Fibroblast of skin of scalp (primary cell): ENCODE results near the gene ZC3H14.

ENCODE experiments used
- DNase-seq: peaks from one replicate; pipeline ENCODE4 v3.0.0-alpha.2; 2013

Gene ZC3H14

DNA sequence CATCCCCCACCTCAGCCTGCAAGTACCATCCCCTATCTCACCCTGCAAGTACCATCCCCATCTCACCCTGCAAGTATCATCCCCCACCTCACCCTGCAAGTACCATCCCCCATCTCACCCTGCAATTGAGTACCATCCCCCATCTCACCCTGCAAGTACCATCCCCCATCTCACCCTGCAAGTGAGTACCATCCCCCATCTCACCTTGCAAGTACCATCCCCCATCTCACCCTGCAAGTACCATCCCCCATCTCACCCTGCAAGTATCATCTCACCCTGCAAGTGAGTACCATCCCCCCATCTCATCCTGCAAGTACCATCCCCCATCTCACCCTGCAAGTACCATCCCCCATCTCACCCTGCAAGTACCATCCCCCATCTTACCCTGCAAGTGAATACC is 45.0 kb downstream of the ZC3H14 start:
- DNase-seq = no peak

DNA sequence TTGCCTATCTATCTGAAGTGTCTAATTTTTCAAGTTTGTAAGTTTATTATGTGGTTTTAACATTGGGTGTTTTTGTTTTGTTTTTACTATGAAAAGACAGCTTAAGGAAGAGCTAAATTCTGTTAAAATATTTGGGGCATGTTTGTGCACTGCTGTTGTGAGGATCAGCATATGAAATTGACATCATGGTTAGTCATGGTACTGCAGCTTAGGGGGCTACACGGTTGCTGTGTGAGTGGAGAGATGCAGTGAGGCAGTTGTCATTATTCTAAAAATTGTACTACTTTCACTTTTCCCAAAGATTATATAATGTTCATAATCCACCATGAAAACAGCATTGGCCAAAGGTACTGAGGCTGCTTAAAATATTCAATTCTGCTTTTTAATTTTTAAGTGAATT is 49.0 kb downstream of the ZC3H14 start:
- peak; percentile 8 for DNase-seq

DNA sequence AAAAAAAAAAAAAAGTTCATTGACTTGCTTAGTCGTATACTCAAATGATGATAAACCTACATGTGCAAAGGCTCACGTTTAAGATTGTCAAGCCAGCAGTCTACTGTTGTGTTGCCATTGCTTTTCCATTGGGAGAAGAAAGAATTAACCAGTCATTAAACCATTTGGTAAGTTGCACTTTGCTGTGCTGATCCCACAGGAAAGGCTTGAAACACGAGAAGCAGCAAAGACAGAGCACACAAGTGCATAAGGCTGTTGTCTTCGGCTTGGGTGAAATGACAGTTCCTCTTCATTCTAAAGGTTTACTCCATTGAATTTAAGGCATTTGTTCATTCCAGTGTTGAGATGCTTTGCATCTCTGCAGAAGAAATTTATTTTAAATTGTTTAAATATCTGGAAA is 50.1 kb downstream of the ZC3H14 start:
- DNase-seq = no peak

DNA sequence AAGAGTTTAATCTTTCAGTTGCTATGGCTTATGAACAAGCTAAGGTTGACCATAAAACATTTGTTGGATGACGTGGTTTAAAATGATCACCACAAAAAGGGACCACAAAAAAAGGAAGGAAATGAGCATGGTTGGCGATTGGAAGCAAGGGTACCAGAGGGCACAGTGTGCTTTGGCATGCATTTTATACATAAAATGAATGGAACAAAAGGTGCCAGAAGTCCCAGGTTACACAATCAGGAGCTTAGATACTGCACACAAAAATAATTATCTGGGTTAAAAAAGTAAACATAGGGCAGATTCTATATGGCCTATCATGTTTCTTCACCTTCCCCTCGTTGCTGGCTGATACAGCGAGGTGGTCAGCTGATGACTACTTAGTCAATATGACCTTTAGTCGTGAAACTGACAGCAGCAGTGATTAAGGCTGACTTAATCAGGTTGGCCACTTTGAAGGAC is 50.7 kb downstream of the ZC3H14 start:
- peak; percentile 14 for DNase-seq

DNA sequence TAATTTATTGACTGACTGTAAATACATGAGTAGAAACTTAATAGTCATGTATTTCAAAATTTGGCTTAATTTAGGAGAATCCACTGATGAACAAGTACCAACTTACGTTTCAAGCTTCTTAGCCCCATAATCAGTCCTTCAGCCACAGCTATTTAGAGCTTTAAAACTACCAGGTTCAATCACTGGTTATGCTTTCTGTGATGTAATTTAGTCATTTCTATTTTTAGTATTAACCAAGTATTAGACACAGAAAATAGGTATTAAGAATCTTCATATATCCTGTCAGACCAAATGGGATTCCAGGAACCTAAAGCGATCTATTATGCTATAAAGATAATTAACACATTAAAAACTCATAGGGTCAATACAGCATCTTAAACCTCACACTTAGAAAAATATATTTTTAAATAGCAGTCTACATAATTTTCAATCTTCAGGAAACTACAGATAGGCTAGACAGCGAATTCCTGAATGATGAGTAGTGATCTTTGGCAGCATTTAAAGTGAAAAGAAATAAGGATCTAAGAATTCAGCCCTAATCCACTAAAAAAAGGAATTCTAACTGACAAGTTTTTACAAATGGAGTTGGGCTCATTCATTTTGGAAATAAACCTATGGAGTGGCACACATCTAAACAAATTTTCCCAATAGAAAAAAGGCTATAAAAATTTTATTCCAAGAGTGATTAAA is 51.5 kb downstream of the ZC3H14 start:
- peak; percentile 82 for DNase-seq

DNA sequence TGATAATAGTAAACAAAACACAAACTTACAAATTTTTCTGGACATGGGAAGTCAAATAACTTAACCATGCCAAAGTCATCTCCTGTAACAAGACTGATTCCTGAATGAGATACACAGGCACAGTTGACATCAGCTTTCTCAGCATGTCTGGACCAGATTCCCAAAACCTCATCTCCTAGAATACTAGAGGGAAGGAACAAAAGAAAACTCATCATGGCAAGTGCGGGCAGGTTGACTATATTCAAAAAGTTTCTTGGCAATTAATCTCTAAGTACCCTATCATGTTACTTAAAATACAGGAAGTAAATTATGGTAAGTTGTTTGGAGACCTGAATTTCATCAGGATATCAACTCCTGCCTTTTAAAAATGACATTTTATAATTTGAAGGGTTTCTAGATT is 53.9 kb downstream of the ZC3H14 start:
- no peak for DNase-seq

DNA sequence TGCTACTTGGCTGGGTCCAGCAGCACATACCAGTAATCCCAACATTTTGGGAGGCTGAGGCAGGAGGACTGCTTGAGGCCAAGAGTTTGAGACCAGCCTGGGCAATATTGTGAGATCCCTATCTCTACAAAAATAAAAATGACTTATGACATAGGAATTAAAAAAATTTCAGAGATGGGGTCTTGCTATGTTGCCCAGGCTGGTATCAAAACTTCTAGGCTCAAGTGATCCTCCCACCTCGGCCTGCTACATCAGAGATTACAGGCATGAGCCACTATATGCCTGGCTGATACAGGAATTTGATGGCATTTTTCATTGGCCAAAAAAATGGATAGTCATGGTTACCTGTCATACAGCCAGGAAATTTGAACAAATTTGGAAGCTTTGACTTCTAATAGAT is 54.6 kb downstream of the ZC3H14 start:
- no peak for DNase-seq

DNA sequence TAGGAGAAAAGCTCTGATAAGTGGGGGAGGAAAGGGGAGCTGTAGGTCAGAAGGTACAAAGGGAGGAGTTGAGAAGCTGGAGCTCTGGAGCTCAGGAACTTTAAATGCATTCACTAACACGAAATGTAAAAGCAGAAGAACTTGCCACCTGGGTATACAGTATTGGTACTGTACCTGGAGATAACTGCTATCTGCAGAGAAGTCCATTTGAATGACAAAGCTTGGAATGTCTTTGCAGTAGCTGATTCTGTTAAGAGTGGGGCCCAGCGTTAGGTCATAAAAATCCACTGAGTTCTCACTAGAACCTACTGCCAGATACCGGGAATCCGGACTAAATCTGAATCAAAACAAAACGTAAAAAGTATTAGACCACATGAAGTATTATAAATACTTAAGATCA is 55.6 kb downstream of the ZC3H14 start:
- no peak for DNase-seq

DNA sequence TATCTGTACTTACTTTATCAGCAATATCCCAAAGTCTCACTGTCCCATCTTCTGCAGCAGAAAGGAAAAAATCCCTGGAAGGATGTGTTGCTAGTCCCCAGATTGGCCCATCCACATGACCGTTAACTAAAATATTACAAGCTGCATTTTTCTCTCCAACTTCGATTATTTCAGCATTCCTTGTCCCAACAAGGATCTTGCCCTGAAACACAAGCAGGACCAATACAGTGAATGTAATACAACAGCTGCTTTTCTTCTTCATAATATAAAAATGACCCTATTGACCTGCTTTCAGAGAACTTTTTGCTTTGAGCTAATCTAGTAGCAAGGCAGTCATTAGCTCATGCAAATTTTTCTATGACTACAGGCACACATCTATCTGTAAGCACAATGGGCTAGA is 58.3 kb downstream of the ZC3H14 start:
- peak; percentile 29 for DNase-seq

DNA sequence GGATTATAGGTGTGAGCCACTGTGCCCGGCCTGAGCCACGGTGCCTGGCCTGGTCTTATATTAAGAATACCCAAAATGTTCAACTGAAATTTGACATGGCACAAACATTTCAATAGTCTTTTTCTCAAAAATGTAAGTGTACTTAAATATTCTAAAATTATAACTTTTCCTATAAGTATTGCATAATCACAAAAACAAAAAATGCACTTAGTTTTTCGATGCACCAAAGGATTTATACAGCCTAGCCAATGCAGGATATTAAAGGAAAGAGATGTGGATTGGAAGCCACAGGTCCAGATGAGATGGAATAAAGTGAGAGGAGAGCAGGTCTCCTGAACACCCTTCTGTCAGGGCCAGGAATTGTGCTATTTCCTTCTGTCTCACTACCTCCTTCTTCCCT is 62.8 kb downstream of the ZC3H14 start:
- DNase-seq = no peak

DNA sequence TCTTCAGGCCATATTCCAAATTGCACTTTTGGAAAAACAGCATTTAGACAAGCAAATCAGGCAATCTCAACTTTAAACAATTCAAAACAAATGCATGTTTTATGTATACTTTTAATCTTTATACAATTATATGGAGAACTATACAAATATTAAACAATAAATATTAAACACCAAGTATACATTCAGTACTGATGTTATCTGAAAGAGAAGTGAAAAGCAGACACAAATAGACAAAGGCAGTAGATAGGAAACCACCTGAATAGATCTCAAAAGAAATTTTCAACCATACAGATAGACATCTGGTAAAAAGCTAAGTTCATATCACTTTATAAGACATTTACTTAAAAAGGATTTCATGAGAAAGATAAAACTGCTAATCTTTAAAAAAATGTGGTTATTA is 65.2 kb downstream of the ZC3H14 start:
- no peak for DNase-seq

DNA sequence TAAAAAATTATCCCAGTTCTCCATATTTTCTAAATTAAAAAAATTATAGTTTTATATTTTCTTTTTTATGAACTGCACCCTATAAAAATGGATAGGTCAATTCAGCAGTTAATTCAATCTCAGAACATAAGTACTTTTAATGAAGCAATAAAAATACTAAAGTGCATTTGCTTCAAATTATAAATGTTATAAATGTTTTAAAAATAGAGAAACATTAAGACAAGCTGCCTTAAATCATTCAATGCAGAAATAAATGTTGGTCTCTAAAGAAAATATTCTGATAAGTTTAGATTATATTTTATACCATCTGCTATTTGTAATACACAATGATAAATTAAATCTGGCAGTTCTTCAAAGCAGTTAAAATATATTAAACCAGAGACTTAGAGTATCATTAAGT is 65.6 kb downstream of the ZC3H14 start:
- no peak for DNase-seq

DNA sequence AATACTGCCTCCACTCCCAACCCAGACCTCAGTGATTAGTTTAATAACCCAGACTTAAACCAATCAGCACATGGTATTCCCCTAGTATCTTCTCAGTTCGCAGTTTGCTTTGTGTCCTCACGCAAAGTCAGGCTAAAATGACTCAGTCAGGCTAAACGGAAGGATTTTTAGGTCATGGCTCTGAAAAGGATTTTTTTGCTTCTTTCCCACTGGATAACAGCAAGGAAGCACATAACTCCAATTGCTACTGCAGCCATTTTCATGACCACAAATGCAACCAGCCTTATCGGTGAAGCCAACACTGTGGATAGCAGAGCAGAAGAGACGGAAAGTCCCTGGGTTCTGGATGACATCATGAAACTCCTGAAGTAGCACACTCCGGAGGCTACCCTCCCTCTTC is 67.7 kb downstream of the ZC3H14 start:
- DNase-seq = peak; percentile 44

DNA sequence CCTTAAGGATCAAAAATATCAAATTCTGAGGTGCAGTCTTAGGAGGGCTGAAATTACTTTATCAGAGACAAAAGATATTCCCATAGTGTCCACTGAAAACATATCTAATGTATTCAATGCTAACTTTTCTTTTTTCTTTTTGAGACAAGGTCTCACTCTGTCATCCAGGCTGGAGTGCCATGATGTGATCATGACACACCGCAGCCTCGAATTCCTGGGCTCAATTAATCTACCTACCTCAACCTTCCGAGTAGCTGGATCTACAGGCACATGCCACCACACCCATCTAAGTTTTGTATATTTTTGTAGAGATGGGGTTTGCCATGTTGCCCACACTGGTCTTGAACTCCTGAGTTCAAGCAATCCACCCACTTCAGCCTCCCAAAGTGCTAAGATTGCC is 68.3 kb downstream of the ZC3H14 start:
- no peak for DNase-seq

DNA sequence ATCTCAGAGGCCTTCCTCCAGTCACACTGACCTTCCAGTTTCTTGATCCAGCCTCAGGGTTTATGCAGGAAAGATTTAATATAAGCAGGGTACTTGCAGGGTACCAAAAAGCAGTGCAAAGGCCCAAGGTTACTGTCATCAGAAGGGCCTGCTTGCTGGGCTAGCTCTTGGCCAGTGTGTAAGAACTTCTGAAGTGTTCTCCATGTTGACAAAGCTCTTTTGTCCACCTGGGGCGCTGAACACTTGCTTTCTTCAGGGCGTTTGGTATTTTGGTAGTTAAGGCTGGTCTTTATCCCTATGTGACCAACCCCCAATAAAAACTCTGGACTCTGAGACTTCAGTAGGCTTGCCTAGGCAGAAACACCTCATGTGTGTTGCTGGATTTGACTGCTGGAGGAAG is 69.7 kb downstream of the ZC3H14 start:
- no peak for DNase-seq

DNA sequence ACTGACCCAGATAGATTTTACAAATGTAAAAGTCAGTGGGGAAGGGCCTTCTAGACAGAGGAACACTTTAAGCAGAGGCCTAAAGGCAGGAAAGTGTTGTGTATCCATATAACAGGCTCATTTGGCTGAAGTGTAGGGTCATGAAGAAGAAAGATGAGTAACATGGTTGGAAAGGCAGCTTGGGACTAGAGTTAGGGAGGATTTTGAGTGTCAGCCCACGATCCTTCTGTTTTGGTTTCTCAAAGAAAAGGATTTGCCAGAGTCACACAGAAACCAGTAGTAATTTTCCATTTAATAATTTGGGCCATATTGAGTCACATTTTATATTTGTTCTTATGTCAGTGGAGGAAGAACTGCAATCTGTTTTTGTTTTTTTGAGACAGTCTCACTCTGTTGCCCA is 76.4 kb downstream of the ZC3H14 start:
- DNase-seq = no peak

DNA sequence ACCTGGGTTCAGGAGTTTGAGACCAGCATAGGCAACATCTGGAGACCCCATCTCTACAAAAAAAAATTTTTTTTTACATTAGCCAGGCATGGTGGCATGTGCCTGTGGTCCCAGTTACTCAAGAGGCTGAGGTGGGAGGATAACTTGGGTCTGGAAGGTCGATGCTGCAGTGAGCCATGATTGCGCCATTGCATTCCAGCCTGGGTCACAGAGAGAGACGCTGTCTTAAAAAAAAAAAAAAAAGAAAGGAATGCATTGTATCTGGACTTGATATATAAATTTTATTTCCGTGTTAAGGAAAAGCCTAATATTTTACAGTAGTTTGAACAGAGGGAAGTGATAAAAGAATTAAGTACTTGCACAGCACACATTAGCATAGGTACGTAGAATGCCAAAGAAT is 97.2 kb downstream of the ZC3H14 start:
- peak; percentile 34 for DNase-seq

DNA sequence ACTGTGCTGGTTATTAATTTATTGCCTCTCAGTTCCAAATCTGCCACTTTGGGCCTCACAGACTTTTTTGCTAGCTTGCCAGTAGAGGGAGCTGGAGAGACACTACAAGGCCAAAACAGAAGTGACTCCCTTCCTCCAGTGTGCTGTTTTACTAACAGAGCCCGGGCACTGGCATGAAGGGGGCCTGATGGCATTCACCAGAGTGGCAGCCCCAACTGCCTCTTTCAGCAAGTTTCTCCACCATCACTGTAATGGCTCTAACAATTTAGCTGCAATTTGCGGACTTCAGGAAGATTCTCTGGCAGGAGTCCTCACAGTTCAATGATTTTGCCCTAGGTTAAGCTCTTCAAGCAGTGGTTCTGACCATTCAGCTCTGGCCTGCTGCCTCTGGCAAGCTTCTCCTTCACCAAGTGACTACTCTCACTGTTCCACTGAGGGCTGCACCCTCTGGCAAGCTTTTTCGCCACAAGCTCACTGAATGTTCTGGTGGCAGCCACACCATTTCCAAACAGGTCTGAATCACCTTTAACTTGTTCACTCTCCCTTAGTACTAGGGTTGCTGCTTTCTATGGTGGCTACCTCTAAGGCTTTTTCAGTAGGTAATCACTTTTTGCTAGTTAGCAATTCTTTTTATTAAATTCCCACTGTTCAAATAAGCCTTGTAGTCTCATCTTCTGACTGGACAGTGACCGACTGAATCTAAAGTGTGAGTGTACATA is 104.9 kb downstream of the ZC3H14 start:
- DNase-seq = peak; percentile 81

DNA sequence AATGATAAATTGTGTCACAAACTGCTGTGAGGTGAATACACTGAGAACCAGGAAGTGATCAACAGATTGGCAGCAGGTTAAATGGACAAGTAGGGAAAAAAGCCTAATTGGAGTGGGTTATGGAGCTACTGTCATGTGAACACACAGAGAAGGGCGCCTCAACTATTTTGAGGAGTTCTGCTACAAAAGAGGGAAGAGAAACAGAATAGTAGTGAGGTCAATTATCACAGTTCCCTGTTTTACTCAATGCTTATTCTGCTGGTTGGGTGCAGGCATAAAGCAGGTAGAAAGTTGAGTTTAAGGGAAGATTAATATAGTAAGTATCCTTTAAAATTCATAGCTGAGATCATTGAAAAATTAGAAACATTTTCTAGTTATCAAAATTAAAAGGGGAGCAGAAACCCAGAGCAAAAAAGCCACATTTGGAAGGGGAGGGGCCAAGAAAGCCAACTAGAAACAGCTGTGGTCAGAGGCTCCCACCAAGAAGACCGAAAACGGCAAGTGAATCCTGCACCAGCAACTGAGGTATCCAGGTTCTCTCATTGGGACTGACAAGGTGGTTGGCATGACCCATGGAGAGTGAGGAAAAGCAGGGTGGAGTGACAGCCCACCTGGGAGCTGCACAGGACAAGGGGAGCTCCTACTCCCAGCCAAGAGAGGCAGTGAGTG is 105.7 kb downstream of the ZC3H14 start:
- DNase-seq = no peak

DNA sequence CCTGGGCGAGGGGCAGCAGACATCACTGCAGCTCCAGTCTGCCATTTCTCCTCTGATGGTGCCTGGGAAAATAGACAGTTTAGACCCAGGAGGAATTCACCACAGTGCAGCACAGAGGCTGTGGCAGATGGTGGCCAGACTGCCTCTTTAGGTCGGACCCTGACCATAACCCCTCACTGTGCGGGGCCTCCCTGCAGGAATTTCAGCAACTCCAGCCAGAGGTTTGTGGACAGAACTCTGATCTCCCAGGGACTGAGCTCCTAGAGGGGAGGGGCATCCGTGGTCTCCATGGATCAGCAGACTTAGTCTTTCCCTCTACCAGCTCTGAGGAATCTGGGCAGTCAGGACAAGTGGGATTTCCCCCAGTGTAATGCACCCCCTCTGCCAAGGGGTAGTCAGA is 106.5 kb downstream of the ZC3H14 start:
- peak; percentile 14 for DNase-seq
